GM12878 (cell line): ENCODE measurements around the gene PTGER4. TPM values are rescaled to one million over a fixed set of nuclear protein-coding genes. Genes with fewer than 3 reads are reported as not detected.

ENCODE experiments used
- ATAC-seq: fragments of 200-7000 bp; cut with Tn5 transposase; 3 replicates; pipeline ENCODE4 v1.9.1; 2020; ENCODE audit warnings: mild to moderate bottlenecking, moderate library complexity
- BruUV-seq: library from RNA; stranded (reverse); fragments of 400-500 nt; replicated peaks from 2 replicates; lab custom pipeline; 2021; lab: Mats Ljungman, UMichigan
- CTCF ChIA-PET: fragments of 300-600 bp; sonication (Branson Sonifier 250); formaldehyde crosslinking; extraction: SDS; loops from one replicate; lab custom pipeline; 2021; ENCODE audit warnings: inconsistent platforms; lab: Yijun Ruan, JAX
- POLR2A ChIA-PET: fragments of 350-600 bp; formaldehyde crosslinking; extraction: SDS; loops from one replicate; lab custom pipeline; 2021; ENCODE audit warnings: inconsistent platforms; lab: Charles Lee
- RAD21 ChIA-PET: fragments of 300-600 bp; sonication (Branson Sonifier 250); formaldehyde crosslinking; loops from one replicate; lab custom pipeline; 2023; ENCODE audit warnings: antibody characterized with exemption; ENCODE audit not compliant: unreplicated experiment; lab: Charles Lee
- SMC1A ChIA-PET: fragments of 300-600 bp; sonication (Branson Sonifier 250); formaldehyde crosslinking; loops from one replicate; lab custom pipeline; 2023; ENCODE audit not compliant: unreplicated experiment, uncharacterized antibody; lab: Charles Lee
- DNase-seq: peaks from one replicate; pipeline ENCODE4 v3.0.0-alpha.2; 2011; ENCODE audit warnings: low read depth, low spot score
- FAIRE-seq: peaks from 3 replicates; lab custom pipeline; 2011; peaks lifted over from hg19 to GRCh38; lab: Jason Lieb, UNC
- H2AFZ ChIP-seq: 2 replicates; pipeline ENCODE4 v1.6.0; 2011; ENCODE audit warnings: low read depth, low read length, control low read depth; ENCODE audit not compliant: control insufficient read depth
- H3K27ac ChIP-seq: 2 replicates; pipeline ENCODE4 v1.5.1; 2011; ENCODE audit warnings: control low read depth; ENCODE audit not compliant: control insufficient read depth, insufficient read depth
- H3K27me3 ChIP-seq, 2 experiments: replicated peaks in 1 of 2; 2 replicates each; pipeline versions ENCODE4 v1.6.0 to v1.6.1; 2011; ENCODE audit warnings: low read length in 1 of 2; ENCODE audit not compliant: control insufficient read depth in 2 of 2, insufficient read depth in 2 of 2
- H3K36me3 ChIP-seq, 2 experiments: 2 replicates each; pipeline ENCODE4 v1.5.1; 2011; ENCODE audit warnings: low read length in 1 of 2; ENCODE audit not compliant: control insufficient read depth in 2 of 2, insufficient read depth in 2 of 2
- H3K4me1 ChIP-seq: 2 replicates; pipeline ENCODE4 v1.6.1; 2011; ENCODE audit warnings: mild to moderate bottlenecking, low read length, moderate library complexity, mixed read lengths; ENCODE audit not compliant: control insufficient read depth, insufficient read depth
- H3K4me2 ChIP-seq: 2 replicates; pipeline ENCODE4 v1.6.0; 2011; ENCODE audit warnings: control low read depth; ENCODE audit not compliant: control insufficient read depth, insufficient read depth
- H3K4me3 ChIP-seq: fragments of 200-600 bp; sonication (generic); 2 replicates; pipeline ENCODE4 v1.5.1; 2016
- H3K79me2 ChIP-seq: 2 replicates; pipeline ENCODE4 v1.6.0; 2011; ENCODE audit warnings: low read length; ENCODE audit not compliant: control insufficient read depth, insufficient read depth
- H3K9ac ChIP-seq: 2 replicates; pipeline ENCODE4 v1.8.0; 2011; ENCODE audit warnings: low read length, control low read depth, mixed read lengths; ENCODE audit not compliant: control insufficient read depth, insufficient read depth
- H3K9me3 ChIP-seq: replicated peaks from 3 replicates; pipeline ENCODE4 v1.5.1; 2011; ENCODE audit warnings: mild to moderate bottlenecking, low read length; ENCODE audit not compliant: control insufficient read depth, insufficient read depth
- H4K20me1 ChIP-seq: 2 replicates; pipeline ENCODE4 v1.6.0; 2011; ENCODE audit not compliant: control insufficient read depth, insufficient read depth
- BRCA1 ChIP-seq: IDR thresholded peaks from 2 replicates; pipeline ENCODE4 v1.6.1; 2011; ENCODE audit warnings: low read depth, low read length, improper control_type of control experiment
- DPF2 ChIP-seq: fragments of 450-650 bp; IDR thresholded peaks from 2 replicates; pipeline ENCODE4 v1.6.1; 2017; ENCODE audit warnings: mild to moderate bottlenecking
- HDAC2 ChIP-seq: fragments of 200-600 bp; sonication (generic); IDR thresholded peaks from 2 replicates; pipeline ENCODE4 v1.6.1; 2017
- HDAC6 ChIP-seq: fragments of 200-600 bp; sonication (generic); IDR thresholded peaks from one replicate; pipeline ENCODE4 v1.8.0; 2017; ENCODE audit warnings: antibody characterized with exemption; ENCODE audit not compliant: unreplicated experiment
- MEF2B ChIP-seq: fragments of 450-650 bp; IDR thresholded peaks from 2 replicates; pipeline ENCODE4 v1.6.1; 2018; ENCODE audit warnings: mild to moderate bottlenecking, moderate library complexity; ENCODE audit not compliant: partially characterized antibody, poor library complexity, severe bottlenecking
- POLR2AphosphoS5 ChIP-seq: IDR thresholded peaks from 2 replicates; pipeline ENCODE4 v1.6.1; 2011; ENCODE audit warnings: mild to moderate bottlenecking, low read length, inconsistent platforms
- SP1 ChIP-seq: IDR thresholded peaks from one replicate; pipeline ENCODE4 v1.6.1; 2011; ENCODE audit warnings: low read depth, low read length
- SUZ12 ChIP-seq: fragments of 200-600 bp; sonication (generic); IDR thresholded peaks from one replicate; pipeline ENCODE4 v1.6.1; 2018; ENCODE audit warnings: antibody characterized with exemption, mild to moderate bottlenecking; ENCODE audit not compliant: unreplicated experiment
- TAF1 ChIP-seq: IDR thresholded peaks from 2 replicates; pipeline ENCODE4 v1.6.1; 2011; ENCODE audit warnings: mild to moderate bottlenecking, low read depth, low read length, borderline replicate concordance
- WGBS: methylation state at CpG from one replicate; pipeline ENCODE4 v1.1.6; 2016; ENCODE audit warnings: low lambda C conversion rate; ENCODE audit not compliant: insufficient replicate concordance, insufficient coverage; ENCODE audit errors: missing lambda C conversion rate; 5-methylcytosine and 5-hydroxymethylcytosine counted together
- in situ Hi-C: fragments of 300-500 bp; cut with MboI; formaldehyde crosslinking; loops from 9 replicates; pipeline ENCODE4 v1.14.3; 2018; ENCODE audit warnings: mixed read lengths
- intact Hi-C: fragments of 100-400 bp; cut with micrococcal nuclease; formaldehyde crosslinking; loops from one replicate; pipeline ENCODE4 v1.14.2; 2022; ENCODE audit not compliant: unreplicated experiment
- polyA plus RNA-seq, 11 experiments: library from polyadenylated mRNA; depleted of rRNA in 4 of 11; unstranded in 6 of 11; stranded (reverse) in 5 of 11; fragments of >200 nt; fragmentation: Nextera tagmentation in 4 of 11; fragmentation: Illumina TruSeq in 1 of 11; extraction: Ambion mirVana in 4 of 11; extraction: Trizol in 1 of 11; gene quantifications; 1 replicate in 1 of 11; 2 replicates in 10 of 11; pipeline versions ENCODE4 v1.2.1 to v1.2.3, GENCODE V29; 2011 to 2016; ENCODE audit warnings: inconsistent platforms in 2 of 11, missing spikeins in 2 of 11, low read depth in 1 of 11
- total RNA-seq, 4 experiments: library from RNA; depleted of rRNA in 3 of 4; stranded (reverse); fragments of >200 nt in 3 of 4; fragmentation: Illumina TruSeq in 1 of 4; extraction: Trizol in 1 of 4; gene quantifications; 2 replicates each; pipeline versions ENCODE4 v1.2.1 to v1.2.3, GENCODE V29; 2013 to 2021
- TF ChIP-seq, protein P1 (sequence below): fragments of 450-650 bp; IDR thresholded peaks from 2 replicates; pipeline ENCODE4 v1.6.1; 2017; ENCODE audit warnings: antibody characterized with exemption, mild to moderate bottlenecking, moderate library complexity
- TF ChIP-seq, protein P2 (sequence below): fragments of 450-650 bp; IDR thresholded peaks from 2 replicates; pipeline ENCODE4 v1.6.1; 2016; ENCODE audit warnings: mild to moderate bottlenecking
- TF ChIP-seq, protein P3 (sequence below): fragments of 450-650 bp; IDR thresholded peaks from 2 replicates; pipeline ENCODE4 v1.6.1; 2017; ENCODE audit warnings: mild to moderate bottlenecking
- TF ChIP-seq, protein P4 (sequence below): fragments of 450-650 bp; IDR thresholded peaks from 2 replicates; pipeline ENCODE4 v1.6.1; 2017; ENCODE audit warnings: mild to moderate bottlenecking, moderate library complexity

The PTGER4 gene
- total and polyA plus RNA-seq, 10 of the 15 experiments (the other 5 are each of a cell fraction or from before 2014, with no cell fraction given): 0.15 to 3.7 (median 0.62) TPM

DNA sequence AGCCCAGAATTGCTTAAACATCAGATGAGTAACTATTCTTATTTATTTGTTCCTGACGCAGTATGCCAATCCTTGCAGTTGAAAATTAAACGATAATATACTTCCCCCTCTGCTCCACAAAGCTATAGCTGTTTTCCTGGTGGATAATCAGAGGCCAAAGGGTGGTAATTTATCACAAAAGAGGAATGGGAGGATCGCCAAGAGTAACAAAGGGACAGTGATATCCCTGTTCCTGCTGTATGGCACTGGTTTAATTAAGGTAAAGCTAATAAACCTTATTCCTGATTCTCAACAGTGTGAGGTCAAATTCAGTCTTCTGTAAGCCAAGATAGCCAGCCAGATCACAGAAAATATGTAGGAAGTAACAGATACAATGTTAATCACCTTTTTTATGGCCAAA lies 33.4 kb upstream of the PTGER4 start (continued):
- TF ChIP-seq, protein P1, sequence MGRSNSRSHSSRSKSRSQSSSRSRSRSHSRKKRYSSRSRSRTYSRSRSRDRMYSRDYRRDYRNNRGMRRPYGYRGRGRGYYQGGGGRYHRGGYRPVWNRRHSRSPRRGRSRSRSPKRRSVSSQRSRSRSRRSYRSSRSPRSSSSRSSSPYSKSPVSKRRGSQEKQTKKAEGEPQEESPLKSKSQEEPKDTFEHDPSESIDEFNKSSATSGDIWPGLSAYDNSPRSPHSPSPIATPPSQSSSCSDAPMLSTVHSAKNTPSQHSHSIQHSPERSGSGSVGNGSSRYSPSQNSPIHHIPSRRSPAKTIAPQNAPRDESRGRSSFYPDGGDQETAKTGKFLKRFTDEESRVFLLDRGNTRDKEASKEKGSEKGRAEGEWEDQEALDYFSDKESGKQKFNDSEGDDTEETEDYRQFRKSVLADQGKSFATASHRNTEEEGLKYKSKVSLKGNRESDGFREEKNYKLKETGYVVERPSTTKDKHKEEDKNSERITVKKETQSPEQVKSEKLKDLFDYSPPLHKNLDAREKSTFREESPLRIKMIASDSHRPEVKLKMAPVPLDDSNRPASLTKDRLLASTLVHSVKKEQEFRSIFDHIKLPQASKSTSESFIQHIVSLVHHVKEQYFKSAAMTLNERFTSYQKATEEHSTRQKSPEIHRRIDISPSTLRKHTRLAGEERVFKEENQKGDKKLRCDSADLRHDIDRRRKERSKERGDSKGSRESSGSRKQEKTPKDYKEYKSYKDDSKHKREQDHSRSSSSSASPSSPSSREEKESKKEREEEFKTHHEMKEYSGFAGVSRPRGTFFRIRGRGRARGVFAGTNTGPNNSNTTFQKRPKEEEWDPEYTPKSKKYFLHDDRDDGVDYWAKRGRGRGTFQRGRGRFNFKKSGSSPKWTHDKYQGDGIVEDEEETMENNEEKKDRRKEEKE: no peak
- no peak for TF ChIP-seq BRCA1

DNA sequence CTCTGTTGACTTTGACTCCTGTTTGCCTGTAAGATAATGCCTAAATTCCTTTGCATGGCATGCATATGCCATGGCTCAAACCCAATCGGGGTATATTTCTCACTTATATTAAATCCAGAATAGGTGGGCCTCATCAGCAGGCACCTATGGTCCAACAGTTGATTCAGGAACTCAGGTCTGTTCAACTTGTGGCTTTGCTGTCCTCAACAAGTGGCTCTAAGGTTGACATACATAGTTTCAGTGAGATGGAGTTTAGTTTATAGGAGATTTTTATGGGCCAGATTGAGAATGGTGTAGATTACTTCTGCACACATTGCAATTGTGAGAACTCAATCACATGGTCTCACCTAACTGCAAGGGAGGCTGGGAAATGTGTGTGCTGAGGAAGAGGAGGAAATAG lies 31.6 kb upstream of the PTGER4 start:
- no peak for FAIRE-seq
- 19% methylated on average over 1 of the region's 1 CpG for WGBS
- H3K4me3 ChIP-seq: no peak overlapping the region
- H3K4me1 ChIP-seq: peaks cover 2% of the 10 kb centered on the region
- no peak for DNase-seq
- ChIA-PET RAD21 (no interaction called here), POLR2A (no interaction called here), SMC1A (interaction anchor here (0.8 to 1.3 kb wide), 2 partner anchors 13 to 21 kb away, joined by 3 read pairs; no protein-coding TSS in a partner anchor), CTCF (interaction anchor here (1.4 kb wide), 1 partner anchor 18 kb away, joined by 3 read pairs; no protein-coding TSS in a partner anchor)
- TF ChIP-seq MEF2B (no peak), HDAC2 (no peak), TAF1 (no peak), HDAC6 (no peak), POLR2AphosphoS5 (no peak), DPF2 (no peak), SP1 (no peak), SUZ12 (no peak)
- TF ChIP-seq, protein P2, sequence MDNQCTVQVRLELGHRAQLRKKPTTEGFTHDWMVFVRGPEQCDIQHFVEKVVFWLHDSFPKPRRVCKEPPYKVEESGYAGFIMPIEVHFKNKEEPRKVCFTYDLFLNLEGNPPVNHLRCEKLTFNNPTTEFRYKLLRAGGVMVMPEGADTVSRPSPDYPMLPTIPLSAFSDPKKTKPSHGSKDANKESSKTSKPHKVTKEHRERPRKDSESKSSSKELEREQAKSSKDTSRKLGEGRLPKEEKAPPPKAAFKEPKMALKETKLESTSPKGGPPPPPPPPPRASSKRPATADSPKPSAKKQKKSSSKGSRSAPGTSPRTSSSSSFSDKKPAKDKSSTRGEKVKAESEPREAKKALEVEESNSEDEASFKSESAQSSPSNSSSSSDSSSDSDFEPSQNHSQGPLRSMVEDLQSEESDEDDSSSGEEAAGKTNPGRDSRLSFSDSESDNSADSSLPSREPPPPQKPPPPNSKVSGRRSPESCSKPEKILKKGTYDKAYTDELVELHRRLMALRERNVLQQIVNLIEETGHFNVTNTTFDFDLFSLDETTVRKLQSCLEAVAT: no peak
- TF ChIP-seq, protein P3, sequence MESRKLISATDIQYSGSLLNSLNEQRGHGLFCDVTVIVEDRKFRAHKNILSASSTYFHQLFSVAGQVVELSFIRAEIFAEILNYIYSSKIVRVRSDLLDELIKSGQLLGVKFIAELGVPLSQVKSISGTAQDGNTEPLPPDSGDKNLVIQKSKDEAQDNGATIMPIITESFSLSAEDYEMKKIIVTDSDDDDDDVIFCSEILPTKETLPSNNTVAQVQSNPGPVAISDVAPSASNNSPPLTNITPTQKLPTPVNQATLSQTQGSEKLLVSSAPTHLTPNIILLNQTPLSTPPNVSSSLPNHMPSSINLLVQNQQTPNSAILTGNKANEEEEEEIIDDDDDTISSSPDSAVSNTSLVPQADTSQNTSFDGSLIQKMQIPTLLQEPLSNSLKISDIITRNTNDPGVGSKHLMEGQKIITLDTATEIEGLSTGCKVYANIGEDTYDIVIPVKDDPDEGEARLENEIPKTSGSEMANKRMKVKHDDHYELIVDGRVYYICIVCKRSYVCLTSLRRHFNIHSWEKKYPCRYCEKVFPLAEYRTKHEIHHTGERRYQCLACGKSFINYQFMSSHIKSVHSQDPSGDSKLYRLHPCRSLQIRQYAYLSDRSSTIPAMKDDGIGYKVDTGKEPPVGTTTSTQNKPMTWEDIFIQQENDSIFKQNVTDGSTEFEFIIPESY: no peak
- TF ChIP-seq, protein P4, sequence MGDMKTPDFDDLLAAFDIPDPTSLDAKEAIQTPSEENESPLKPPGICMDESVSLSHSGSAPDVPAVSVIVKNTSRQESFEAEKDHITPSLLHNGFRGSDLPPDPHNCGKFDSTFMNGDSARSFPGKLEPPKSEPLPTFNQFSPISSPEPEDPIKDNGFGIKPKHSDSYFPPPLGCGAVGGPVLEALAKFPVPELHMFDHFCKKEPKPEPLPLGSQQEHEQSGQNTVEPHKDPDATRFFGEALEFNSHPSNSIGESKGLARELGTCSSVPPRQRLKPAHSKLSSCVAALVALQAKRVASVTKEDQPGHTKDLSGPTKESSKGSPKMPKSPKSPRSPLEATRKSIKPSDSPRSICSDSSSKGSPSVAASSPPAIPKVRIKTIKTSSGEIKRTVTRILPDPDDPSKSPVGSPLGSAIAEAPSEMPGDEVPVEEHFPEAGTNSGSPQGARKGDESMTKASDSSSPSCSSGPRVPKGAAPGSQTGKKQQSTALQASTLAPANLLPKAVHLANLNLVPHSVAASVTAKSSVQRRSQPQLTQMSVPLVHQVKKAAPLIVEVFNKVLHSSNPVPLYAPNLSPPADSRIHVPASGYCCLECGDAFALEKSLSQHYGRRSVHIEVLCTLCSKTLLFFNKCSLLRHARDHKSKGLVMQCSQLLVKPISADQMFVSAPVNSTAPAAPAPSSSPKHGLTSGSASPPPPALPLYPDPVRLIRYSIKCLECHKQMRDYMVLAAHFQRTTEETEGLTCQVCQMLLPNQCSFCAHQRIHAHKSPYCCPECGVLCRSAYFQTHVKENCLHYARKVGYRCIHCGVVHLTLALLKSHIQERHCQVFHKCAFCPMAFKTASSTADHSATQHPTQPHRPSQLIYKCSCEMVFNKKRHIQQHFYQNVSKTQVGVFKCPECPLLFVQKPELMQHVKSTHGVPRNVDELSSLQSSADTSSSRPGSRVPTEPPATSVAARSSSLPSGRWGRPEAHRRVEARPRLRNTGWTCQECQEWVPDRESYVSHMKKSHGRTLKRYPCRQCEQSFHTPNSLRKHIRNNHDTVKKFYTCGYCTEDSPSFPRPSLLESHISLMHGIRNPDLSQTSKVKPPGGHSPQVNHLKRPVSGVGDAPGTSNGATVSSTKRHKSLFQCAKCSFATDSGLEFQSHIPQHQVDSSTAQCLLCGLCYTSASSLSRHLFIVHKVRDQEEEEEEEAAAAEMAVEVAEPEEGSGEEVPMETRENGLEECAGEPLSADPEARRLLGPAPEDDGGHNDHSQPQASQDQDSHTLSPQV: no peak
- intact Hi-C loops: no loop called here
- H3K27ac ChIP-seq: no peak overlapping the region
- no peak overlapping the region for H2AFZ ChIP-seq
- H3K79me2 ChIP-seq: no peaks in the 10 kb centered on the region
- in situ Hi-C loops: no loop called here
- no peak for ATAC-seq
- H3K9me3 ChIP-seq: no peaks in the 10 kb centered on the region
- H4K20me1 ChIP-seq: no peaks in the 10 kb centered on the region
- no peaks in the 10 kb centered on the region for H3K27me3 ChIP-seq
- no TSS peak for BruUV-seq
- no peak overlapping the region for H3K9ac ChIP-seq
- H3K36me3 ChIP-seq: no peaks in the 10 kb centered on the region
- no peak overlapping the region for H3K4me2 ChIP-seq
